Osteoblast (primary cell): ENCODE results near the gene CA12. TPM values are rescaled to one million over a fixed set of nuclear protein-coding genes. Genes with fewer than 3 reads are reported as not detected.

ENCODE experiments used
- DNase-seq: peaks from one replicate; pipeline ENCODE4 v3.0.0; 2011; ENCODE audit warnings: low spot score, mixed read lengths; ENCODE audit not compliant: insufficient read length; ENCODE audit errors: missing footprints
- H2AFZ ChIP-seq: 2 replicates; pipeline ENCODE4 v1.6.0; 2011; ENCODE audit warnings: mild to moderate bottlenecking, low read length
- H3K27ac ChIP-seq: 2 replicates; pipeline ENCODE4 v1.5.1; 2011; ENCODE audit warnings: mild to moderate bottlenecking, low read depth, low read length, moderate library complexity
- H3K27me3 ChIP-seq: 2 replicates; pipeline ENCODE4 v1.6.0; 2012; ENCODE audit warnings: mild to moderate bottlenecking, control low read depth, inconsistent platforms, low read length, moderate library complexity; ENCODE audit not compliant: insufficient read depth
- H3K36me3 ChIP-seq: 2 replicates; pipeline ENCODE4 v1.5.1; 2011; ENCODE audit warnings: mild to moderate bottlenecking, low read length, control low read depth, moderate library complexity; ENCODE audit not compliant: insufficient read depth
- H3K4me1 ChIP-seq: 2 replicates; pipeline ENCODE4 v1.5.1; 2011; ENCODE audit warnings: mild to moderate bottlenecking, low read length, control low read depth, moderate library complexity; ENCODE audit not compliant: insufficient read depth
- H3K4me2 ChIP-seq: 2 replicates; pipeline ENCODE4 v1.6.0; 2011; ENCODE audit warnings: mild to moderate bottlenecking, low read length; ENCODE audit not compliant: insufficient read depth
- H3K4me3 ChIP-seq: fragments of 200-600 bp; sonication (generic); 3 replicates; pipeline ENCODE4 v1.5.1; 2012; ENCODE audit warnings: mild to moderate bottlenecking, low read length, inconsistent platforms; ENCODE audit not compliant: insufficient read depth
- H3K79me2 ChIP-seq: 2 replicates; pipeline ENCODE4 v1.6.0; 2012; ENCODE audit warnings: mild to moderate bottlenecking, low read length, control low read depth, inconsistent platforms; ENCODE audit not compliant: insufficient read depth
- H3K9me3 ChIP-seq: 2 replicates; pipeline ENCODE4 v1.5.1; 2011; ENCODE audit warnings: low read depth, low read length, control low read depth
- H4K20me1 ChIP-seq: 2 replicates; pipeline ENCODE4 v1.6.0; 2012; ENCODE audit warnings: mild to moderate bottlenecking, low read length, control low read depth; ENCODE audit not compliant: insufficient read depth
- total RNA-seq: library from RNA; depleted of rRNA; stranded (reverse); fragments of >200 nt; gene quantifications from 2 replicates; pipeline ENCODE4 v1.2.3, GENCODE V29; 2012
- TF ChIP-seq, protein P1 (sequence below): IDR thresholded peaks from 2 replicates; pipeline ENCODE4 v1.5.1; 2011; ENCODE audit warnings: mild to moderate bottlenecking, low read depth, low read length, moderate library complexity; ENCODE audit errors: extremely low read depth

CA12 gene
- total RNA-seq, 1 donor = 107 TPM

DNA sequence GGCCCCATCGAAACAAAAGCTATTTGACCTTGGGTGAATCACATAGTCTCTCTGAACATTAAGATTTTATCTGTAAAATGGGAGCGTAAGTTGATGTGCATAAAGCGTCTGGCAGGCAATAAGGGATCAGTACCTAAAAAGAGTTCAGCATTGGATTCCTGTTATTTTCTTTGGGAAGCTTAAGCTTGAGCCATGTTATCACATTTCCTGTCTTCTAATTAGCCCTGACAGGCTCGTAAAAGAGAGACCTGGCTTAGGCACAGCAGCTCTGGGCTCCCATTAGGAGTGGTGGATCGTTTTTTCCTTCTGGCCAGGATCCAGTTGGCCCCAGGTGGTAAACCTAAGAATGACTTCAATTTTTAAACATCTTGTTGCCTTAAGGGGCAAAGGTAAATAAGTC lies 26.0 kb upstream of the CA12 start:
- no peaks in the 10 kb centered on the region for H3K27me3 ChIP-seq
- no peaks in the 10 kb centered on the region for H3K36me3 ChIP-seq
- no peaks in the 10 kb centered on the region for H3K9me3 ChIP-seq
- no peaks in the 10 kb centered on the region for H4K20me1 ChIP-seq
- H3K4me2 ChIP-seq = no peak overlapping the region
- no peak for DNase-seq
- H3K27ac ChIP-seq = no peak overlapping the region
- H3K79me2 ChIP-seq = no peaks in the 10 kb centered on the region
- H3K4me1 ChIP-seq = peaks cover 16% of the 10 kb centered on the region
- no peak overlapping the region for H3K4me3 ChIP-seq
- no peak overlapping the region for H2AFZ ChIP-seq
- TF ChIP-seq, protein P1, sequence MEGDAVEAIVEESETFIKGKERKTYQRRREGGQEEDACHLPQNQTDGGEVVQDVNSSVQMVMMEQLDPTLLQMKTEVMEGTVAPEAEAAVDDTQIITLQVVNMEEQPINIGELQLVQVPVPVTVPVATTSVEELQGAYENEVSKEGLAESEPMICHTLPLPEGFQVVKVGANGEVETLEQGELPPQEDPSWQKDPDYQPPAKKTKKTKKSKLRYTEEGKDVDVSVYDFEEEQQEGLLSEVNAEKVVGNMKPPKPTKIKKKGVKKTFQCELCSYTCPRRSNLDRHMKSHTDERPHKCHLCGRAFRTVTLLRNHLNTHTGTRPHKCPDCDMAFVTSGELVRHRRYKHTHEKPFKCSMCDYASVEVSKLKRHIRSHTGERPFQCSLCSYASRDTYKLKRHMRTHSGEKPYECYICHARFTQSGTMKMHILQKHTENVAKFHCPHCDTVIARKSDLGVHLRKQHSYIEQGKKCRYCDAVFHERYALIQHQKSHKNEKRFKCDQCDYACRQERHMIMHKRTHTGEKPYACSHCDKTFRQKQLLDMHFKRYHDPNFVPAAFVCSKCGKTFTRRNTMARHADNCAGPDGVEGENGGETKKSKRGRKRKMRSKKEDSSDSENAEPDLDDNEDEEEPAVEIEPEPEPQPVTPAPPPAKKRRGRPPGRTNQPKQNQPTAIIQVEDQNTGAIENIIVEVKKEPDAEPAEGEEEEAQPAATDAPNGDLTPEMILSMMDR = no peak

DNA sequence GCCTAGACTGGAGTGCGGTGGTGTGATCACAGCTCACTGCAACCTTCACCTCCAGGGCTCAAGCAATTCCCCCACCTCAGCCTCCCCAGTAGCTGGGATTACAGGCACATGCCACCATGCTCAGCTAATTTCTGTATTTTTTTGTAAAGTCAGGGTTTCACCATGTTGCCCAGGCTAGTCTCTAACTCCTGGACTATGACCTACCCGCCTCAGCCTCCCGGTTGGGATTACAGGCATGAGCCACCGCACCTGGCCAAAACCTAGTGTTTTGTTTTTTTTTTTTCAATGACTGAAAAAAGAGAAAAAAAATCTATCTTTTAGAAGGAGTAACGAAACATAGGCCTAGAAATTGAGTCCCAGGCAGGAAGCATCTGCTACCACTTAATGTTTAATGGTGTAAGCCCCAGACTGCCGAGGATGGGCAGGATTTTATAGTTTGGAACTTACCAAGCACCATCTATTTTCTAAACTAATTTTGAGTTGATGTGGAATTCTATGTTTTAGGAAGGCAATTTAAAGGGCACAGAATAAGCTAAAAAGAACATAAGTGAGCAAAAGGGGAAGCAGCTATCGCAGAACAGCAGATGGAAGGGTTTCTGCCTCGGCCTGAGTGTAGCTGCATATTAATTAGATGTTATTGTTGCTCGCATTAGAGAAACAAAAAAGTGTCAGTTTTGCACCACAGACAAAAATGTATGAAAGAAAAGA lies 24.2 kb upstream of the CA12 start:
- peak overlapping the region; percentile 94 for H3K27ac ChIP-seq
- peak overlapping the region; percentile 73 for H3K4me3 ChIP-seq
- TF ChIP-seq, protein P1 = no peak
- no peaks in the 10 kb centered on the region for H3K27me3 ChIP-seq
- no peaks in the 10 kb centered on the region for H4K20me1 ChIP-seq
- H3K4me2 ChIP-seq = peak overlapping the region; percentile 98
- peak overlapping the region; percentile 95 for H2AFZ ChIP-seq
- no peaks in the 10 kb centered on the region for H3K9me3 ChIP-seq
- H3K36me3 ChIP-seq = no peaks in the 10 kb centered on the region
- H3K79me2 ChIP-seq = no peaks in the 10 kb centered on the region
- no peak for DNase-seq
- H3K4me1 ChIP-seq = peaks cover 31% of the 10 kb centered on the region

DNA sequence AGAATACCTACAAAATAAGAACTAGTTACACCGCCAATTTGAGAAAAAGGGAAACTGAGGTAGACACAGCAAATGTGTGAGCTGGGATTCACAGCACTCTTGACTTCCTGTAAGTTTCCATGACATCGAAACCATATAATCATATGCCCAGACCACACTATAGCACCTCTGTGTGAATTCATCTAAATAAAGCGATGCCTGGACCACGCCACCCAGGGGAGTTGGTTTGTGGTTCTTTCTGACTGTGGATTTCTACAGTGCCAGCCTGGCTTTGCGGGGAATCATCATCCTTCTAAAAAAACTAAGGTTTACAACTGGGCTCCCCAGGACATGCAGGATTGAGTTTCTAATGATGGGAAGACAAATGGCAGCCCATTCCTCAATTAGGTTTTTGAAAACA lies 23.5 kb upstream of the CA12 start:
- no peaks in the 10 kb centered on the region for H3K9me3 ChIP-seq
- H3K27me3 ChIP-seq = no peaks in the 10 kb centered on the region
- TF ChIP-seq, protein P1 = no peak
- H3K36me3 ChIP-seq = no peaks in the 10 kb centered on the region
- H3K4me2 ChIP-seq = peak overlapping the region; percentile 98
- peak overlapping the region; percentile 94 for H3K27ac ChIP-seq
- DNase-seq = peak; percentile 66
- peaks cover 32% of the 10 kb centered on the region for H3K4me1 ChIP-seq
- peak overlapping the region; percentile 95 for H2AFZ ChIP-seq
- no peaks in the 10 kb centered on the region for H4K20me1 ChIP-seq
- H3K4me3 ChIP-seq = peak overlapping the region; percentile 73
- H3K79me2 ChIP-seq = no peaks in the 10 kb centered on the region

DNA sequence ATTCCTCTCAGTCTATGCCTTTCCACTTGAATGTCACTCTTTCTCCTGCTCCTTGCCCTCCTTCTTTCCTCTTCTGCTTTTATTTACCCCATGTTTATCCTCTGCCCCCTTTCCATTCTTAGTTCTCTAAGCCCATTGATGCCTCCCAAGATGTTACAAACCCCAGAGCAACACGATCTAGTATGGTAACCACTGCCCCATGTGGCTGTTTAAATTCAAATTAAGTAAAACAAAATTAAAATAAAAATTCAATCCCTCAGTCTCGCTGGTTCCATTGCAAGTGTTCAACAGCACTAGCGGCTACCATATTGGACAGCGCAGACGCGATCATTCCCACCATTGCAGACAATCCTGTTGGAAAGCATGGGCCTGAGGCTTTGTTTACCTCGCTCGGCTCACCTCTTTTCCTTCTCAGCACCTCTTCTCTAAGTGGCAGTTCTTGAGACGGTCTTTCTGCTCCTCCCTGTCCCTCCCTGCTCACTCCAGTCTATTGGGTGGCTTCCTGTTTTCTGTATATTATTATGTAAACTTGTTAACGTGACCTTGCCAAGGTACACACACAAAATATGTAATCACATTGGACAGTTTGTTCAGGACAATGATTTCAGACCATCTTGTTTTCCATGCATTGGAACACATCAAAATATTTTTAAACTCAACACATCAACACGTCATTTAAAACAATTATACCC lies 21.8 kb upstream of the CA12 start:
- H2AFZ ChIP-seq = peak overlapping the region; percentile 80
- H3K4me3 ChIP-seq = no peak overlapping the region
- TF ChIP-seq, protein P1 = no peak
- H3K27ac ChIP-seq = peak overlapping the region; percentile 67
- no peaks in the 10 kb centered on the region for H3K79me2 ChIP-seq
- no peaks in the 10 kb centered on the region for H3K27me3 ChIP-seq
- H3K4me2 ChIP-seq = no peak overlapping the region
- no peaks in the 10 kb centered on the region for H3K36me3 ChIP-seq
- H3K9me3 ChIP-seq = no peaks in the 10 kb centered on the region
- DNase-seq = no peak
- H4K20me1 ChIP-seq = no peaks in the 10 kb centered on the region
- H3K4me1 ChIP-seq = peaks cover 37% of the 10 kb centered on the region
